Loucy (cell line): ENCODE measurements around the gene TUBA1A.

Experiments
- EZH2phosphoT487 ChIP-seq: fragments of 200-600 bp; IDR thresholded peaks from 2 replicates; pipeline ENCODE4 v1.6.1; 2018; ENCODE audit warnings: antibody characterized with exemption, mild to moderate bottlenecking, moderate library complexity, borderline replicate concordance
- TF ChIP-seq, protein P1 (sequence below): fragments of 200-600 bp; sonication (generic); conservative IDR thresholded peaks from 2 replicates; pipeline ENCODE4 v1.5.1; 2014; ENCODE audit warnings: mild to moderate bottlenecking, antibody characterized with exemption, low read length

DNA sequence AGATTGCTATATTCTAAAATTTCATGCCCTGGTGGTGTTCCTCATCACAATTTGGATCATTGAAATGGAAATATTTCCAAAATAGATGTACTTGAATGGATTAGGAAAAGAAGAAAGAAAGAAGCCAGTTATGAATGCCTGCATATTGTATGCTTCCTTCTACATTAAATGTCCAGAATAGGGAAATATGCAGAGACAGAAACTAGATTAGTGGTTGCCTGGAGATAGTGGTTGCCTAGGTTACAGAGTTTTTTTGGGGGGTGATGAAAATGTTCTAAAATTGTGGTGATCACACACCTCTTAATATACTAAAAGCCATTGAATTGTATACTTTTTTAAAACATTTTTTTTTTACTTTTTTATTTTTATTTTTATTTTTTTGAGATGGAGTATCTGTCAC lies 18.0 kb downstream of the TUBA1A start:
- TF ChIP-seq, protein P1, sequence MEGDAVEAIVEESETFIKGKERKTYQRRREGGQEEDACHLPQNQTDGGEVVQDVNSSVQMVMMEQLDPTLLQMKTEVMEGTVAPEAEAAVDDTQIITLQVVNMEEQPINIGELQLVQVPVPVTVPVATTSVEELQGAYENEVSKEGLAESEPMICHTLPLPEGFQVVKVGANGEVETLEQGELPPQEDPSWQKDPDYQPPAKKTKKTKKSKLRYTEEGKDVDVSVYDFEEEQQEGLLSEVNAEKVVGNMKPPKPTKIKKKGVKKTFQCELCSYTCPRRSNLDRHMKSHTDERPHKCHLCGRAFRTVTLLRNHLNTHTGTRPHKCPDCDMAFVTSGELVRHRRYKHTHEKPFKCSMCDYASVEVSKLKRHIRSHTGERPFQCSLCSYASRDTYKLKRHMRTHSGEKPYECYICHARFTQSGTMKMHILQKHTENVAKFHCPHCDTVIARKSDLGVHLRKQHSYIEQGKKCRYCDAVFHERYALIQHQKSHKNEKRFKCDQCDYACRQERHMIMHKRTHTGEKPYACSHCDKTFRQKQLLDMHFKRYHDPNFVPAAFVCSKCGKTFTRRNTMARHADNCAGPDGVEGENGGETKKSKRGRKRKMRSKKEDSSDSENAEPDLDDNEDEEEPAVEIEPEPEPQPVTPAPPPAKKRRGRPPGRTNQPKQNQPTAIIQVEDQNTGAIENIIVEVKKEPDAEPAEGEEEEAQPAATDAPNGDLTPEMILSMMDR, result no peak
- TF ChIP-seq EZH2phosphoT487, result no peak
